DMS53 (cell line): ENCODE measurements around the gene SPSB3.
A peak's percentile ranks its signal among the peaks of the same experiment; 100 is the strongest.

Source experiments
- DNase-seq: peaks from one replicate; lab custom pipeline; 2025; lab: John Stamatoyannopoulos, UW

Gene SPSB3

DNA sequence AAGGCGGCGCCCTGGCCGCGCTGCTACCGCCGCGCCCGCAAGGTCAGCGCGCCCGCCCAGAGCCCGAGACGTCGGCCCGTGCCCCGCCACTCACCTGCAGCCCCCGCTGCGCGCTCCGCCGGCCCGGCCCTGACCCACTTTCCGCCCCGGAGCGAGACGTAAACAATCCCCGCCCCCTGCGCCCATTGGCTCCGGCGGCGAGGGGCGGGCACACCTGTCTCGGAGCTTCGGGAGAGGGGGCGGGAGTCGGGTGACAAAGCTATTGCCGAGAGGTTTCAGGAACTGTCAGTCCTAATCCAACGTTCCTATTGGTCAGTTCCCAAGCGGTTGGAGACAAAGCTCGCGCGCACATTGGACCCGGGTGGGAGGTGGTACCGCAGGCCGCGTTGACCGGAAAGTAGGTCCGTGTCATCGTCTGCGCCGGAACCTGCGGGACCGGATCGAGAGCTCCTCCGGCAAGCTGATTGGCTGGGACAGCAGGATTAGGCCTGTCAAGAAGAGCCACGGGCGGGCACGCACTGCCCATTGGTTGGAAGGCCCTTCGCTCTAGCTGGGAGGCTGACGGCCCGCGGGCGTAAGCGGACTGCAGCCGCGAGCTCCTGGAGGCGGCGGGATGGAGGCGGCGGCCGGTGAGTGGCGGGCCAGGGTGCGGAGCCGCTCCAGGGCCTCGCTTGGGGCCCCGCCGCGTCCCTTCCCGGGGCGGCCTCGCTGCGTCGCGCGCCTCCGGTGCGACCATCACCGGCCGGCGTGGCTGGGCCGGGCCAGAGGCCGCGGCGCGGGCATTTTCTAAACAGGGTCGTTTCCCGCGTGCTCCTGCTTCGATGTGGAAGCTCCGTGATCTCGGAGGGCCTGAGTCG, at the start of gene SPSB3, which contains the start of gene NUBP2:
TSS of gene SPSB3 (minus strand) at position 164 of the 857 bp plus-strand sequence. CDS start 1,088 bp downstream, outside the sequence.
TSS of gene NUBP2 (plus strand) at position 553 of the 857 bp plus-strand sequence. CDS start at position 614, 61 bp downstream.
- peak; percentile 99 for DNase-seq

DNA sequence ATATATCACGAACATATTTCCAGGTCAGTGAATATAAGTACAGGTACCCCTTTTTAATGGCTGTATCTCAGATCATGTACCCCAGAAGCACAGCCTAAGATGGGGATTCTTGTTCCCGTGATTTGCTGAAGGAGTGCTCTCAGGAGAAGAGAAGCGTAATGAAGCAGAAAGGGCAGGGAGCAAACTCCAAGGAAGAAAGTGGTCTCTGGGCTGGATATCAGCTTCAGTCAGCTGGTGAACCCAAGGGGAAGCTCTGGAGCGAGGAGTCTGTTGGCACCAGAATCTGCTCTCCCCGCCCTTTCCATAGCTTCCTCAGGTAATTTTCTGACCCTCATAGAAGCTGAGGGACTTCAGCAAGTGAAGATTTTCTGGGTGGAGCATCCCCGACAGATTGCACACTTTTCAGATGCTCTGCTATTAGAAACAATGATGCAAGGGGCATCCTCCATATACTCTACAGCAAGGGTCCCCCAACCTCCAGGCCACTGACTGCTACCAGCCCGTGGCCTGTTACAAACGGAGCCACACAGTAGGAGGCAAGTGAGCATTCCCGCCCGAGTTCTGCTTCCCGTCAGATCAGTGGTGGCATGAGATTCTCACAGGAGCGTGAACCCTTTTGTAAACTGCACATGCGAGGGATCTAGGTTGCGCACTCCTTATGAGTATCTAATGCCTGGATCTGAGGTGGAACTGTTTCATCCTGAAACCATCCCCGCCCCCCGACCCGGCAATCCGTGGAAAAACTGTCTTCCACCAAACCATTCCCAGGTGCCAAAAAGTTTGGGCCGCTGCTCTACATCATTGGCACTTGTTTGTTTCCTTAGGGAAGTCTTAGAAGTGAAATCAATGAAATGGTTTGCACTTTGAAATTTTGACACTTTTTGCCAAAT, 49.1 kb upstream of the SPSB3 start:
- no peak for DNase-seq

DNA sequence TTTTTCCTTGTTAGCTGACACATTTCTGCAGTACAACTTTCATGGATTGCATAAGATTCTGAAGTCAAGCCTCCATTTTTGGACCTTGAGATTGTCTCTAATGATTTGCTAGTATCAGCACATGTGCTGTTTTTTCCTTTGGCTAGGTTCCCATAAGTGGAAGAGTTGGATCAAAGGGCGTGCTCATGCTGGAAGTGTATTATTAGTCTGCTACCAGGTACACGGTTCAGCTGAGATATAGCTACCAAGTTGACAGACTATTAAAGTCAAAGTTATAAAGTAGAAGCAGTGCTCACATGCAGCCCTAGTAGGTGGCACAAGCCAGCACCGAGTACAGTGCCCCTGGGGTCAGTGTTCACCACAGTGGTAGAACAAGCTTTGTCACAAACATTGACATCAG, 47.8 kb upstream of the SPSB3 start:
- DNase-seq = no peak

DNA sequence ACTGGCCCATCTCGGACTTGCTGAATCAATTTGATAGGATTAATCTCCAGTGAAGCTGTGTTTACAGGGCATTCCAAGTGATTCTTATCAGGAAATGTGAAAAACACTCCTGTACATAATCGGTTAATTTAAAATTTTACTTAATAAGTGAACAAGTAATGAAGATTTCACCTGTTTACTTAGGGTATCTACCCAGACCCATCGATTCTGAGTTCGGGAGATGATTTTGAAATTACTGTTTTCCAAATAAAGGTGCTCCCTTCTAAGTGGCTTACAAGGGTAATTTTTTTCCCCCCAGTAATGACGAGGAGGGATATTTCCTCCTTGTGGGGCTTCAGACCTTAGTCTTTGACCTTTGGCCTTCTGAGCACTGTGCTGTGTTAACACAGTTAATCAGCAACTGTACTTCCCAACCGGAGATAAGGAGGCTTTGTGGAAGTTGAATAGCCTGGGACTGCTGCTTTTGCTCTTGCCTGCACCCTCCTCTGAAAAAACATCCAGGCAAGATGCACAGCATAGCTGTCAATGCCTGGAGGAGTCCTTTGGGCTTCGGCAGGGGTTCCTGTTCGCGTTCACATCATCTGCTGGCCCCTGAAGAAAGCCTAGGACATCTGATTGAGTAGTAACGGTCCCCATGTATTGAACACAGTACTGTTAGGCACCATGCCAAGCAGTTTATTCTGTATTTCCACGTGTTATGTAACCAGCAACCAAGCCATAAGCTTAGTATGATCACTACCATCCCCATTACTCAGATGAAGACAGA, 46.5 kb upstream of the SPSB3 start:
- DNase-seq = no peak

DNA sequence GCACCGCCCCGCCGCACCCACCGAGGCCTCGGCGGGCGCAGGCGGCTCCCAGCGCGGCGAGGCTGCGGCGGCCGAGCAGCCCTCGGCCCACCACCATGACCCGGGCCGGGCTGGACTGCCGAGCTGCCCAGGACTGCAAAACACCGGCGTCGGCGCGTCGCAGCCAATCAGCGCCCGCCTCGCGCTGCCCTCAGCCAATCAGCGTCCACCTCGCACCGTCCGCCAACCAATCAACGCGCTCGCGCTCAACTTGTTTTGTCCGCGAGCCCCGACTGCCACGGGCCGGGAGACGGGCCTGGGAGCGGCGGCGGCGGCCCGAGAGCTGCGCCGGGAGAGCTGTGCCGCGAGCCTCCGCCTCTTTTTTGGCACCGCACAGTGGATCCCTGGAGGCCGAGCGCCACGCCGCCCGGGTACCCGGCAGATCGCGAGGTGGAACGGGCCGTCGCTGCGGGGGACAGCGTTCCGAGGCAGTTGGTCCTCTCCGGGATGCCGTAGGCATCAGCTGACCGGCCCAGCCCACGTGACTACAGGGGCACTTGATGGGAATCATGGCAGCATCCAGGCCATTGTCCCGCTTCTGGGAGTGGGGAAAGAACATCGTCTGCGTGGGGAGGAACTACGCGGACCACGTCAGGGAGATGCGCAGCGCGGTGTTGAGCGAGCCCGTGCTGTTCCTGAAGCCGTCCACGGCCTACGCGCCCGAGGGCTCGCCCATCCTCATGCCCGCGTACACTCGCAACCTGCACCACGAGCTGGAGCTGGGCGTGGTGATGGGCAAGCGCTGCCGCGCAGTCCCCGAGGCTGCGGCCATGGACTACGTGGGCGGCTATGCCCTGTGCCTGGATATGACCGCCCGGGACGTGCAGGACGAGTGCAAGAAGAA, 44.6 kb upstream of the SPSB3 start, which contains the start of the genes FAHD1 and HAGH:
TSS of gene FAHD1 (plus strand) at position 516 of the 883 bp plus-strand sequence. CDS start at position 549, 33 bp downstream.
TSS of gene HAGH (minus strand) at position 135 of the 883 bp plus-strand sequence. CDS start at position 97, 38 bp downstream.
- DNase-seq = peak; percentile 93

DNA sequence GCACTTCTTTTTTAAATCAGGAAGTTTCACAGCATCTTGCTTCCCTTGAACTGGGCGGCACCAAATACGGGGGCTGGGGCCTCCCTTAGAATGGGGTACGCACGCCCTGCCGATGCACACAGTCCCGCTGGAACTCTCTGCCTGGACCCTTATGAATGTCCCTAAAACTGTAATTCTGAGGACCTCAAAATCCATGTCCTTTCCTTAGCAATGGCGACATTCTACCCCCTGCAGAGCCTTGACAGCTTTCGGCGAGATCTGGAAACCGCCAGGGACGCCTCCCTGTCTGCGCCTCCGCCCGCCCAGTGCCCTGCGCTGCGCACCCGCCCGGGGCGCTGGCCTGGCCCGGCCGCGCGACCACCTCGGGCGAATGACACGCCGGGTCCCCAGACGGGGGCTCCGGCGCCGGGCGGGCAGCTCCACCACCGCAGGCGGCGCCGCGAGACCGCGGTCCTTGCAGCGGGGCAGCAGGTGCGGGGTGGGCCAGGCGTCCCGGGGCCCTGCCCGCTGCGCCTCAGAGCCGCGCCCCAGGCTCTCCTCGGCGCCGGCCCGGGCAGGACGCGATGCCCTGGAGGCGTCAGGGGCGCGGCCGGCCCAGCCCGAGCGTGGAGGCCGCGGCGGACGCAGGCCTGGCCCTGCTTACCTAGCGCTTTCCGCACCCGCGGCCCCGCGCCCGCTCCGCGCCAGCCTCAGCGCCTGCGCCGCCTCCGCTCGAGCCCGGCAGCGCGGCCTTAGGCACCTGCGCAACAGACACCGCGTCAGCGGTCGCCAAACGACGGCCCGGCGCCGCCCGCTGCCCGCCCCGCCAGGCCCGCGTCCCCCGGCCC, 43.7 kb upstream of the SPSB3 start:
- DNase-seq = peak; percentile 86

DNA sequence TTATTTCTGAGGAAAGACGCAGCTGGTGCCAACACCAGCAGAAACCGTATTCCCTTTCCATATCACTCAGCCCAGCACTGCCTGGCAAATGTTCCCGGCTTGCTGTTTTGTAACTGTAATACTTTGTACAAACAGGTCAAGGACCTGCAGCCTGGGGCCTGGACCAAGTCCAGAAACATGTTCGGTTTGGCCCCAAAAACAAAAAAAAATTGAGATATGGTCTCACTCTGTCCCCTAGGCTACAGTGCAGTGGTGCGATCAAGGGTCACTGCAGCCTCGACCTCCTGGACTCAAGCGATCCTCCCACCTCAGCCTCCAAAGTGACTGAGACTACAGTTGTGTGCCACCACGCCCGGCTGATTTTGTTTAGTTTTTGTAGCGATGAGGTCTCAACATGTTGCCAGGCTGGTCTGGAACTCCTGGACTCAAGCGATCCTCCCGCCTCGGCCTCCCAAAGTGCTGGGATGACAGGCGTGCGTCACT, 43.1 kb upstream of the SPSB3 start:
- DNase-seq = no peak

DNA sequence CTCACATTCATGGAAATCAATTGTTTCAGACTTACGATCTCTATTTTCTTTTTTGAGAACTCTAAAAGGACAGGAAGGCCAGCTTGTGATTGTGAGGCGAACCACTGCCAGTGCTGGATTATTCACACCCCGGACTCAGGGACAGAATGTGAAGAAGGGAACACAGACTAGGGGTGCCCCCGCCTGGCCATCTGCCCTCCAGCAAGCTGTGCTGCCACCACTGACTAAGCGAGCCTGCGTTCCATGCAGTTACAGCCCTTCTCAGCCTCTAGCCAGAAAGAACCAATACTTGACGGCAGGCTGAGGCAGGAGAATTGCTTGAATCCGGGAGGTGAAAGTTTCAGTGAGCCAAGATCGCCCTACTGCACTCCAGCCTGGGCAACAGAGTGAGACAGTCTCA, 41.5 kb upstream of the SPSB3 start:
- peak; percentile 52 for DNase-seq

DNA sequence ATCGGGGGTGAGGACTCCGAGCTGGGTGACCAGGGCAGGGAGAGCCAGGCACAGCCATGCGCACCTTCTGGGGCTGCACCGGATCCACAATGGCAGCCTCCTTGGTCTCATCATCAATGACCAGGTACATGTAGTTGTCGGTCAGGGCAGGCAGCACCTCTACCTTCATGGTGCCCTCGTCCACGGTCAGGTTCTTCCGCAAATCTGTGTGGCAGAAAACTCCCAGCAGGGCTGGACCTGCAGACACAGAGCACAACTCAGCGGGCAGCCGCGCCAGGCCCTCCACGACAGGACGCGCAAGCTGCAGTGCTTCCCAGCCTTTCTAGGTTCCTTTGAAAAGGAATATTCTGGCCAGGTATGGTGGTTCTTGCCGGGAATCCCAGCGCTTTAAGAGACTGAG, 40.4 kb upstream of the SPSB3 start:
- no peak for DNase-seq

DNA sequence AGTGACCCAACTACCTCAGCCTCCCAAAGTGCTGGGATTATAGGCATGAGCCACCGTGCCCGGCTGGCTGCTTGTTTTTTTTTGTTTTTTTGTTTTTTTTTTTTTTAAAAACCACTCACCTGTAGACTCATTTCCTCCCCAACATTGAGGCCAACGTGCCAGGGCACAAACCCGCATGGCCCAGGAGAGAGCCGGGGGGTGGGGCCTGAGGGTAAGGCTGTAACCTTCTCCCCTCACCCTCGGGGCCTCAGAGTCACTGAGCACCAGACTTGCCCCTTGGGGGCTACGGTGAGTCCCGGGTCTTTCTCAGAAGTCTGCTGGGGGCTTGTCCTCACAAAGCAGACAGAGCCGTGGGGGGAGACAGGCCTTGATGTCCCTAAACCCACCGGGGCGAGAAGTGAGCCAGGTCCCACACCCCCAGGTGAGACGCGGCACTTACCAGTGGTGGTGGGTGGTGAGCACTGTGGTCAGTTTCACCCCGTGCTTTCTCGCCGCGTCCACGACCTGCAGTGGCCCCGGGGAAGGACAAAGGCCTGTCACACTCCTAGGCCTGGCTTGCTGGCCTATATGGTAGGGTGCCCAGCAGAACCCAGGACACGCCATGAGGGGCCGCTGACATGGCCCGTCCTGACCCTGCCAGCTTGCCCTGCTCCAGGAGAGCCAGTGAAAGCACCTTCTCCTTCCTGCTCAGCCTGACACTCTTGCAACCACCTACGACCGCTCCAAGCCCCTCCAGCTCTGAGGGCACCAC, 39.7 kb upstream of the SPSB3 start:
- DNase-seq = peak; percentile 84

DNA sequence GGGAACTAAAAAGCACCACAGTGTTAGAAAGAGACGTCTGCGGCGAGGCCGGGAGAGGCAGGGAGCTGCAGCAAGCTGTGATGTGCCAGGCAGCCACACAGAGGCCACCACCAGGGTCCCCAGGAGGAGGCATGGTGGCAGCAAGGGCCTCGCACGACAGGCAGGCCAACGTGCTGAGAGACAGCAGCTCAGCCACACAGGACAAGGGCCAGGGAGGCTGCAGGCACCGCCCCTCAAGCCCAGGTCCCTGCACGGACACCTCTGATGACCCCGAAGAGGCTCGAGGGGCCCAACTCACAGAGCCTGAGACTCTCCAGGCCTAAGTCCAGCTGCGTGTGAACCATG, 38.5 kb upstream of the SPSB3 start:
- DNase-seq = no peak

DNA sequence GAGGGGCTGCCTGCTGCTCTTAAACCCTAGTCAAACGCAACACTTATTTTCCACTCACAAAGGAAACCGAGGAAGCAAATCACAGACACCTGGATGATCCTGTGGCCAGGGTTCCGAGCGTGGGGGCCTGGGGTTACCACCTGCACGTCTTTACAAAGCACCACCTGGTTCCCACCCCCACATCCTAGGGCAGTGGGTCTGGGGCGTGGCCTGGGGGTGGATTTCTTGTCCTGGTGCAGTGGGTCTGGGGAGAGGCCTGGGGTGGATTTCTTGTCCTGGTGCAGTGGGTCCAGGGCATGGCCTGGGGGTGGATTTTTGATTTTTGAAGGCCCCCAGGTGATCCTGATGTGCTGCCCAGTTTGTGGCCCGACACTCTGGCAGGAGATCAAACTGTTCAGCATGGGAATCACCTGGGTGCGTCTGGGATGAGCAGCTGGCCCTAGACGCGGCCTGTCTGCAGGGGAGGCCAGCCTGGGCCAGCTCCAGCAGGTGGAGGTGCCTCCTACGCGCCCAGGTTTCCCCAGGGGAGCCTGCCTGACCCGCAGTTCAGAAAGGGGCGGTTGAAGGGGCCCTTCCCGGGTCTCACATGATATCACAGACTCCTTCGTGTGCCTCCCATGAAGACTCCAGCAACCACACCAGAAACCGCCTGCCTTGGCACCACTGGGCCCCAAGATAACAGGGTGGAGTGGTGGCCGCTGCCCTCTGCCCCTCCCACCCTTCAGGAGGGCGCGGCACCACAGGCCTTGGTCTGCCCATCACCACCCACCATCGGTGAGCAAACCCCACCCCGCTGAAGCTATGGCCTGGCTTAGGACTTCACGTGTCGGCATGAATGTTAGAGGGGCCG, 38.0 kb upstream of the SPSB3 start:
- no peak for DNase-seq

DNA sequence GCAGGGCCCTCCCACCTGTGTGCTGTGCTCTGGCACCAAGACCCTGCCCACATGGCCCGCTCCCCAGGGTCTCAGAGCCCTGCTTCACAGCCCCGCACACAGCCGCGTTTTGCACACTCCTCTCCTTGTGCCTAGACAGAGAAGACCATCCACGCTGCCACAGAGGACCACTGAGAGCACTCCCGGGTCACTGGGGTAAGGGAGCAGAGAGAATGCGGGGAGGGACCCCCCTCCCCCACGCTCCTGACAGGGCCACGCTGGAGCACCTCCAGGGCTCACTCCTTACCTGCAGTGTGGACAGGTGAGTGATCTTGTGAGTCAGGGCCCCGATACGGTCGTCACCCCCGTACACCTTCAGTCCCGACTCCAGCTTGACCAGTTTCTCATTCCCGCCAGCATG, 37.2 kb upstream of the SPSB3 start:
- DNase-seq = no peak

DNA sequence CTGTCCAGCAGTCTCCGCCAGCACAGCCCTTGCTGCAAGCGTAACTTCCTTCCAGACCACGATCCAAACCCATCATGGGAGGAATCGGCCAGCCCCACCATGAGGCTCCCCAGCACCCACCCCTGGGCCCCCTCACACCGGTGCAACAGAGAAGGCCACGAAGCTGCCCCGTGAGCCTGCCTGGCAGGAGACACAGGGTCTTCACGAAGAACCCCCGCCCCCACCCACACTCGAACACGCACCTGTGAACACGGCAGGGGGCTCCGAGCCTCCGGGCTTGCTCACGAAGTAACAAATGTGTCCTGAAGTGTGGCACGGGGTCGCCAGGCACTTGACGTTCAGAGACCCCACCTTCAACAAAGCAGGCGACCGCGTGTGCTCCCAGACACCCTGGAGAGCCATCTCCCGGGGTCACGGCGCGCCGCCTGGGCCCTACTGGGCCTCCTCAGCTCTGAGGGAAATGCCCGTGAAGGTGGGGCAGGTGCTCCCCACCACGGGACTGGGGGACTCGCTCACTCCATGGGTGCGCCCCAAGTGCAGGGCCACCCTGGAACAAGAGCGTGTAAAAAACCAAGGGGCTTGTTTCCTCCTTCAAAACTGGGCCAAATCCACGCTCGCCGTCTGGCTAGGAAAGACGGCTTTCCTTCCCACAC, 36.6 kb upstream of the SPSB3 start:
- no peak for DNase-seq

DNA sequence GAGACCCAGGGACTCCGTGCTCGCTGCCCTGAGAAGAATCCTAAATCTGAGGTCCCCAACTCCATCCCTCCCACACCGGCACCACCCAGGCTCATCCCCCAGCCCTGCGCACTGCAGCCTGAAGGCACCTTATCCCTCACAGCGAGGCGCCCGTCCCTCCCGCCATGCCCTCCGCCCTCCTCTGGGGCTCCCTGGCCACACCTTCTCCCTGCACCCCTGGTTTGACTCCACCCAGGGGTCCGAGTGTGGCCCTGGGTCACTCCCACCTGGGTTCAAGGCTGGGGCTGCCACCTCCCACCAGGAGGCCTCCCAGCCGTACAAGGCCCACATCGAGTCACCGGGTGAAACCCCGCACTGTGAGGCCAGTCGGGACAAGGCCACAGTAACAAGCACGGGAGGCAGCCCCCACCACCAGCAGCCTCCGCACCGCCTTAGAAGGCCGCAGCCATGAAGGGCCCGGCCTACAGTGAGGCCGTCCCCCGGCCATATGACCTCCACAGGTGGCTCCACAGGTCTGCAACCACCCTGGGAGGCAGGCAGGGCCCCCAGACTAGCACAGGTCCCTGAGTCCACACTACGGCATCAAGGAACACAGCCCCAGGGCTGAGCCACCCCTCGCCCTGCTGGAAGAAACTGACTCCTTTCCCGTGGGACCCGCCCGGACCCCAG, 36.0 kb upstream of the SPSB3 start:
- no peak for DNase-seq

DNA sequence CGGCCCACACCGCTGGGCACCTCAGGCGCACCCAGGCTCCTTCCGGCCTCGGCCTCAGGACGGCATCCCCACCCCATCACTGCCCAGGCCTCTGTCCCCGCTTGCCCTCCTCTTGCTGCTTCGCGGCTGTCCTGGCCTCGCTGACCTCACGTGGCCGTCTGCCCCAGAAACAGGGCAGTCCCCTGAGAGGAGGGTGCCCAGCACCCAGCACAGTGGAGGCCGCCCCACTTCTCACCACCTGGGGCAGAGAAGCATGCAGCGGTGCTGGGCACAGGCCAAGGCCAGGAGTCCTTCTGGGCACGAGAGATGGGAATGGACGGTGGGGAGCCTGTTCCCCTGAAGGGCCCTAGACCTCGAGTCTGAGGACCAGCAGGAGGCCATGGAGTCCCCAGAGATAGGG, 35.3 kb upstream of the SPSB3 start:
- no peak for DNase-seq

DNA sequence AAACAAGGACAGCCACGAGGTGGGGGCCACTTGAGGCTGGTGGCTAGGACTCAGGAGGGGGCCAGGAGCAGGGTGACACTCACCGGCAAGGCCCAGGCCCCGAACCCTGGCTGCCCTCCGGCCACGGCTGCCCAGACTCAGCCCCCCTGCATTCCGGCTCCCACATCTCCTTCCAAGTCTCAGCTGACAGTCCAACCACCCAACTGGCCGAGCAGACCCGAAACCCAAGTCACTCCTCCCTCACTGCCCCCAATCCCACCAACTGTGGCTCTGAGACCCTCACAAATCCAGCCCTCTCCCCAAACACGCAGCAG, 34.9 kb upstream of the SPSB3 start:
- DNase-seq = no peak
